C4-2B (cell line): ENCODE data around the gene ZACN.
"Not testable (repeated sequence)": the region's sequence is repeated elsewhere in the genome, so short reads cannot be mapped to it uniquely, and the experiment has no call there.

Source experiments
- H3K27ac ChIP-seq: fragments of 450-650 bp; 2 replicates; pipeline ENCODE4 v1.5.1; 2017
- CTCF ChIP-seq: fragments of 450-650 bp; conservative IDR thresholded peaks from 2 replicates; pipeline ENCODE4 v1.5.1; 2017; ENCODE audit warnings: mild to moderate bottlenecking
- ZFX ChIP-seq: fragments of 450-650 bp; IDR thresholded peaks from 2 replicates; pipeline ENCODE4 v1.6.1; 2017

ZACN gene

GRCh38 chr17:76075364-76076145 lies 3.4 kb upstream of the ZACN start:
- TF ChIP-seq CTCF (no peak), ZFX (no peak)
- no peak overlapping the region for H3K27ac ChIP-seq

GRCh38 chr17:76076146-76076764 lies 2.7 kb upstream of the ZACN start:
- TF ChIP-seq ZFX, result no peak
- no peak for TF ChIP-seq CTCF
- no peak overlapping the region for H3K27ac ChIP-seq

DNA sequence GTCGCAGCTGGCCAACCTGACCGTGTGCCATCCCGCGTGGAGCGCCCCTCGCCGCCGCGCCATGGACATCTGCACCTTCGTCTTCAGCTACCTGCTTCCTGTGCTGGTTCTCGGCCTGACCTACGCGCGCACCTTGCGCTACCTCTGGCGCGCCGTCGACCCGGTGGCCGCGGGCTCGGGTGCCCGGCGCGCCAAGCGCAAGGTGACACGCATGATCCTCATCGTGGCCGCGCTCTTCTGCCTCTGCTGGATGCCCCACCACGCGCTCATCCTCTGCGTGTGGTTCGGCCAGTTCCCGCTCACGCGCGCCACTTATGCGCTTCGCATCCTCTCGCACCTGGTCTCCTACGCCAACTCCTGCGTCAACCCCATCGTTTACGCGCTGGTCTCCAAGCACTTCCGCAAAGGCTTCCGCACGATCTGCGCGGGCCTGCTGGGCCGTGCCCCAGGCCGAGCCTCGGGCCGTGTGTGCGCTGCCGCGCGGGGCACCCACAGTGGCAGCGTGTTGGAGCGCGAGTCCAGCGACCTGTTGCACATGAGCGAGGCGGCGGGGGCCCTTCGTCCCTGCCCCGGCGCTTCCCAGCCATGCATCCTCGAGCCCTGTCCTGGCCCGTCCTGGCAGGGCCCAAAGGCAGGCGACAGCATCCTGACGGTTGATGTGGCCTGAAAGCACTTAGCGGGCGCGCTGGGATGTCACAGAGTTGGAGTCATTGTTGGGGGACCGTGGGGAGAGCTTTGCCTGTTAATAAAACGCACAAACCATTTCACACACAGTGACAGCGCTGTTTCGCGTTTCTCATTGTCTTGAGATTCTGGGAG lies 2.0 kb upstream of the ZACN start:
- H3K27ac ChIP-seq, result no peak overlapping the region
- TF ChIP-seq ZFX (no peak), CTCF (no peak)

DNA sequence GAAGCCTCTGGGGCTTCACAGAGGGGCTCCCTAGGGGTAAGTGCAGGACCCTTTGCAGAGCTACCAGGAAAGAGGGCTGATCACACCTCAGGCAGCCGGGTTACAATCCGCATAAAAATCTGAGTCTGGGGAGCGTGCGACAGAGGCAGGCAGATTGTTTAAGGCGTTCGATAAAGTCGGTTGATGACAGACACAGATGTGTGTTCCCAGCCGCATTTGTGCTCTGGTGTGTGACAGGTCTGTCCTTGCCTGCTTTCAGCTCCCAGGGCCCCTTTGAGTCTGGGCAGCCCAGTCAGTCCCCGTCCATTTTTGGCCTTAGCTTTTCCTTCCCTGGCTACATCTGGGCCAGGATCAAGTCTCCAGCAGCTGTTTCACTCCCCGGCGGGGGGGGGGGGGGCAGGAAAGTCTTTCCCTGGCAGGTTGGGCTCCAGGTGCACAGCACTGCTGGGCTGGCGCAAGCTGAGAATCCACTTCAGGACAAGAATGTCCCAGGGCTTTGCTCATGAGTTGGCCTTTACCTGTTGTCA lies 1.3 kb upstream of the ZACN start:
- no peak overlapping the region for H3K27ac ChIP-seq
- TF ChIP-seq CTCF (no peak), ZFX (no peak)

GRCh38 chr17:76078370-76078769 lies 612 bp upstream of the ZACN start:
- H3K27ac ChIP-seq, result not testable (repeated sequence)

DNA sequence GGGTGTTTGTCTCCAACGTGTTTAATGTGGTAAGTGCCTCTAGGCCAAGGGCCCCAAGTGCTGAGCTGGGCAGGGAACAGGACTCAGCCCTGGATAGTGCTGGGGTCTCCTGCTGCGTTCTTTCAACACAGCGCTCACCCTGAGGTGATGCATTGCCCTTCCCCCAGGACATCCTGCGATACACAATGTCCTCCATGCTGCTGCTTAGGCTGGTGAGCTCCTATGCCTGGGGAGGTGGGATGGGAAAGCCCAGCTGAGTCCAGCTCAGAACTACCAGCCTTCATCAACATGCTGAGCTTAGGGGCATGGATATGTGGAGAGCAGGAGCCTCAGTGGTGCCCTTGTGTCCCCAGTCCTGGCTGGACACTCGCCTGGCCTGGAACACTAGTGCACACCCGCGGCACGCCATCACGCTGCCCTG lies 563 bp downstream of the ZACN start:
- no peak for TF ChIP-seq CTCF
- no peak for TF ChIP-seq ZFX
- no peak overlapping the region for H3K27ac ChIP-seq

DNA sequence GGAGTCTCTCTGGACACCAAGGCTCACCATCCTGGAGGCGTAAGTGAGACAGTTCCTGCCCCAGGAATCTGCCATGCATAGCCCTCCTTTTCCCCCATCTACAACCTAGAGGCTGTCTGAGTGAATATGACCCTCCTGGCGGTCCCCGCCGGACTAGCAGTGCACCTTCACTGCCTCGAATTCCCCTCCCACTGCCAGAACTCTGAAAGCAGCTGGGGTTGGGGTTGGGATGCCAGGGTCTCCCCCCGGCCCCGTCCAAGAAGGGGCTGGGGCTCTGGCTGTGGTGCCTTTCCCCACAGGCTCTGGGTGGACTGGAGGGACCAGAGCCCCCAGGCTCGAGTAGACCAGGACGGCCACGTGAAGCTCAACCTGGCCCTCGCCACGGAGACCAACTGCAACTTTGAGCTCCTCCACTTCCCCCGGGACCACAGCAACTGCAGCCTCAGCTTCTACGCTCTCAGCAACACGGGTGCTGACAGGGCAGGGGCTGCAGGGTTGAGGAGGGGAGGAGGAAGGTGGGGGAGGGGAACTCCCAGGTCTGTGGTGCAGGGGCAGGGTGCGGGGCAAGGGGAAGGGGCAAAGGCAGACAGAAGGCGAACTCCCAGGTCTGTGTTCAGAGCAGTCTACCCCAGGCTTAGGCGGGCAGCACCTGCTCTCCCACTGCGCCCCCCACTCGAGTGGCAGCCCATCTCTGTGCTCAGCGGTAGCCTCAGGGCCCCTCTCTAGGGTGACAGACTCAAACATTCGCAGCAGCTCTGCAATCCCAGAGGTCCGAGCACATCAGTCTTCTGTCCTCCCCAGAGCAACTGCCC lies 1.2 kb downstream of the ZACN start:
- H3K27ac ChIP-seq, result no peak overlapping the region
- TF ChIP-seq CTCF (no peak), ZFX (no peak)
